Neuronal stem cell (in vitro differentiated cells): Measurements from ENCODE around the gene PTPRG.

ENCODE experiments used
- DNase-seq: peaks from one replicate; pipeline ENCODE4 v3.0.0-alpha.2; 2013; ENCODE audit warnings: low spot score
- H2AFZ ChIP-seq: one replicate; pipeline ENCODE4 v1.6.1; 2013; ENCODE audit warnings: mild to moderate bottlenecking, low read length, inconsistent platforms
- H2AK5ac ChIP-seq: 2 replicates; pipeline ENCODE4 v1.6.1; 2013; ENCODE audit warnings: low read depth, mild to moderate bottlenecking, inconsistent platforms, low read length, moderate library complexity, mixed read lengths
- H2BK120ac ChIP-seq: 2 replicates; pipeline ENCODE4 v1.6.1; 2013; ENCODE audit warnings: low read depth, mild to moderate bottlenecking, inconsistent platforms, low read length, moderate library complexity, mixed read lengths
- H2BK12ac ChIP-seq: one replicate; pipeline ENCODE4 v1.6.1; 2013; ENCODE audit warnings: low read length, inconsistent platforms
- H2BK15ac ChIP-seq: 2 replicates; pipeline ENCODE4 v1.6.1; 2013; ENCODE audit warnings: mild to moderate bottlenecking, low read length, inconsistent platforms, mixed read lengths
- H2BK5ac ChIP-seq: one replicate; pipeline ENCODE4 v1.6.1; 2013; ENCODE audit warnings: inconsistent platforms, mild to moderate bottlenecking, low read length, moderate library complexity
- H3K14ac ChIP-seq: one replicate; pipeline ENCODE4 v1.6.1; 2013; ENCODE audit warnings: low read length, inconsistent platforms
- H3K18ac ChIP-seq: 2 replicates; pipeline ENCODE4 v1.6.1; 2013; ENCODE audit warnings: low read length, inconsistent platforms
- H3K23ac ChIP-seq: 2 replicates; pipeline ENCODE4 v1.6.1; 2013; ENCODE audit warnings: low read depth, mild to moderate bottlenecking, mixed read lengths, low read length, inconsistent platforms; ENCODE audit not compliant: poor library complexity
- H3K27ac ChIP-seq: replicated peaks from 3 replicates; pipeline ENCODE4 v1.5.1; 2013; ENCODE audit warnings: low read length, inconsistent platforms
- H3K27me3 ChIP-seq, 3 experiments: 2 replicates each; pipeline ENCODE4 v1.6.1; 2013; ENCODE audit warnings: low read length in 3 of 3, mild to moderate bottlenecking in 2 of 3, inconsistent platforms in 1 of 3, low read depth in 1 of 3, mixed read lengths in 1 of 3, moderate library complexity in 1 of 3; ENCODE audit not compliant: control insufficient read depth in 3 of 3, insufficient read depth in 3 of 3
- H3K36me3 ChIP-seq, 2 donors: replicated peaks in 1 of 2; 2 replicates each; pipeline ENCODE4 v1.6.1; 2013; ENCODE audit warnings: low read length in 2 of 2; ENCODE audit not compliant: control insufficient read depth in 2 of 2, insufficient read depth in 2 of 2
- H3K4ac ChIP-seq: 2 replicates; pipeline ENCODE4 v1.6.1; 2013; ENCODE audit warnings: inconsistent platforms, mild to moderate bottlenecking, low read length, moderate library complexity
- H3K4me1 ChIP-seq, 2 donors: 1 replicate in 1 of 2; 2 replicates in 1 of 2; pipeline ENCODE4 v1.6.1; 2013; ENCODE audit warnings: low read length in 2 of 2, low read depth in 1 of 2; ENCODE audit not compliant: control insufficient read depth in 2 of 2, insufficient read depth in 1 of 2
- H3K4me2 ChIP-seq: one replicate; pipeline ENCODE4 v1.6.1; 2013; ENCODE audit warnings: mild to moderate bottlenecking, low read length, inconsistent platforms; ENCODE audit not compliant: insufficient read depth, poor library complexity, severe bottlenecking
- H3K4me3 ChIP-seq, 2 donors: 2 replicates each; pipeline ENCODE4 v1.5.1; 2013; ENCODE audit warnings: low read length in 2 of 2, mild to moderate bottlenecking in 2 of 2, inconsistent platforms in 1 of 2, moderate library complexity in 1 of 2
- H3K79me1 ChIP-seq: one replicate; pipeline ENCODE4 v1.6.1; 2013; ENCODE audit warnings: low read depth, mild to moderate bottlenecking, inconsistent platforms, low read length, moderate library complexity
- H3K9ac ChIP-seq: one replicate; pipeline ENCODE4 v1.6.1; 2013; ENCODE audit warnings: mild to moderate bottlenecking, low read depth, low read length, inconsistent platforms; ENCODE audit not compliant: poor library complexity
- H3K9me3 ChIP-seq, 2 donors: replicated peaks in 1 of 2; 2 replicates each; pipeline versions ENCODE3 to v1.6.1; 2013; ENCODE audit warnings: low read length in 2 of 2, mild to moderate bottlenecking in 2 of 2, inconsistent platforms in 1 of 2, low read depth in 1 of 2, mixed read lengths in 1 of 2, moderate library complexity in 1 of 2; ENCODE audit not compliant: control insufficient read depth in 2 of 2, insufficient read depth in 1 of 2
- H4K8ac ChIP-seq: one replicate; pipeline ENCODE4 v1.6.1; 2013; ENCODE audit warnings: low read depth, mild to moderate bottlenecking, inconsistent platforms, low read length, moderate library complexity
- H4K91ac ChIP-seq: one replicate; pipeline ENCODE4 v1.6.1; 2013; ENCODE audit warnings: low read length, low read depth, mild to moderate bottlenecking, inconsistent platforms; ENCODE audit not compliant: poor library complexity
- WGBS, 2 donors: extraction: QIAGEN DNeasy Blood & Tissue Kit; methylation state at CpG; one replicate each; pipeline ENCODE4 v1.1.7; 2013; ENCODE audit warnings: missing lambda C conversion rate in 2 of 2, mixed read lengths in 1 of 2; ENCODE audit not compliant: insufficient read length in 2 of 2, insufficient replicate concordance in 1 of 2; ENCODE audit errors: extremely low coverage in 2 of 2; 5-methylcytosine and 5-hydroxymethylcytosine counted together

PTPRG gene

GRCh38 chr3:61940236-61940635 is 378.9 kb downstream of the PTPRG start:
- no peak overlapping the region for H2AK5ac ChIP-seq
- no CpG with 5 or more reads among the region's 2 CpGs for WGBS, 2 donors

DNA sequence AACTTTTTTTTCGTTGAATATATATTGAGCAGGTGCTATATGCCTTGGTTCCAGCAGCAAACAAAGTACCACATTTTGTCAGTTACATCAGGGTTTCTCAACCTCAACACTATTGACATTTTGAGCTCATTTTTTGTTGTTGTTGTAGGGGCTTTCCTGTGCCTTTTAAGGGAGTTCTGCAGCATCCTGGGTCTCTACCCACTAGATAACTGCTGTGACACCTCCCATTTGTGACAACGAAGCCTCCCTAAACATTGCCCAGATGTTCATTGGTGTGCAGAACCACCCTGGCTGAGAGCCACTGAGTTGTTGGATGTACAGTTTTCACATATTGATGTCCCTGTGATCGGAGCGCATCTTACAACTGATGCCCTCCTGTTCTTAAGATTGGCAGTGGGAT is 382.6 kb downstream of the PTPRG start:
- Histone ChIP-seq H3K4me1 (peaks cover 16 to 23% of the 10 kb centered on the region in 2 donors), H2AFZ (no peak overlapping the region), H2BK120ac (no peak overlapping the region), H2BK15ac (no peak overlapping the region), H3K23ac (no peak overlapping the region), H2BK5ac (no peak overlapping the region), H3K27me3 (no peaks in the 10 kb centered on the region), H3K79me1 (peaks cover 2% of the 10 kb centered on the region), H3K36me3 (no peaks in the 10 kb centered on the region), H4K8ac (no peak overlapping the region), H4K91ac (no peak overlapping the region), H3K27ac (no peak overlapping the region), H3K4me3 (no peak overlapping the region), H3K9ac (no peak overlapping the region), H3K18ac (no peak overlapping the region), H2BK12ac (no peak overlapping the region), H3K4me2 (no peak overlapping the region), H3K14ac (no peak overlapping the region), H2AK5ac (no peak overlapping the region), H3K4ac (no peak overlapping the region), H3K9me3 (peaks cover 0 to 6% of the 10 kb centered on the region in 2 donors)
- no peak for DNase-seq
- WGBS, 2 donors, result no CpG with 5 or more reads among the region's 4 CpGs

More at GRCh38 chr3:61940236-61940635, 378.9 kb downstream of the PTPRG start:
- no peak overlapping the region for H4K8ac ChIP-seq
- peaks cover 2% of the 10 kb centered on the region for H3K79me1 ChIP-seq
- H3K4ac ChIP-seq, result no peak overlapping the region
- DNase-seq, result no peak
- no peak overlapping the region for H3K23ac ChIP-seq
- no peak overlapping the region for H3K4me2 ChIP-seq
- no peak overlapping the region for H3K27ac ChIP-seq
- no peak overlapping the region for H2BK12ac ChIP-seq
- H3K4me1 ChIP-seq, result peaks cover 0 to 8% of the 10 kb centered on the region in 2 donors
- no peaks in the 10 kb centered on the region for H3K27me3 ChIP-seq
- no peak overlapping the region for H3K14ac ChIP-seq
- H3K9me3 ChIP-seq, result peaks cover 0 to 6% of the 10 kb centered on the region in 2 donors
- no peak overlapping the region for H2AFZ ChIP-seq
- H2BK5ac ChIP-seq, result no peak overlapping the region
- no peak overlapping the region for H3K4me3 ChIP-seq
- no peaks in the 10 kb centered on the region for H3K36me3 ChIP-seq
- no peak overlapping the region for H2BK15ac ChIP-seq
- no peak overlapping the region for H4K91ac ChIP-seq
- no peak overlapping the region for H2BK120ac ChIP-seq
- no peak overlapping the region for H3K18ac ChIP-seq
- H3K9ac ChIP-seq, result no peak overlapping the region

- Histone ChIP-seq H3K4ac (no peak overlapping the region), H3K18ac (no peak overlapping the region), H2AK5ac (no peak overlapping the region), H3K27me3 (no peaks in the 10 kb centered on the region), H2BK12ac (no peak overlapping the region), H2BK120ac (no peak overlapping the region), H3K9me3 (peaks cover 0 to 6% of the 10 kb centered on the region in 2 donors), H3K4me3 (no peak overlapping the region), H3K36me3 (no peaks in the 10 kb centered on the region), H3K9ac (no peak overlapping the region), H4K8ac (no peak overlapping the region), H3K4me2 (no peak overlapping the region), H3K79me1 (peaks cover 2% of the 10 kb centered on the region), H3K27ac (no peak overlapping the region), H2BK5ac (no peak overlapping the region), H2BK15ac (no peak overlapping the region), H3K23ac (no peak overlapping the region), H3K14ac (no peak overlapping the region), H2AFZ (no peak overlapping the region), H4K91ac (no peak overlapping the region), H3K4me1 (peaks cover 16 to 26% of the 10 kb centered on the region in 2 donors)
- no CpG with 5 or more reads among the region's 6 CpGs for WGBS, 2 donors
- DNase-seq, result no peak
Measured at GRCh38 chr3:61944726-61945125, 383.4 kb downstream of the PTPRG start.

DNA sequence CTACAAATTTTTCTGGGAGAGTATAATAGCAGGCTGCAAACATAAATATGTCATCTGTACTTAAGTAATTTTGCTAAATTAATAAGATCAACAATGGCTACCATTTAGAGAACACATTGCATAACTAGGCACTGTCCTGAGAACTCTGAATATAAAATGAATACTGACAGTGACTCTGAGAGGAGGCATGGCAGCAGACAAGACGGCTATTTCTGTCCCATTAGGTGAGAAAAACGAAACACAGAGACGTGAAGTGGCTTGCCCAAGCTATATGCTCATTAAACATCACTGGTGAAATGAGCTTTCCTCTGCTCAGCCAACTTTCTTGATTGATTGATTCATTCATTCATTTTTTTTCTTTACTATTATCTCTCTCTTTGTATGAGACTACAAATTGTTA is 384.3 kb downstream of the PTPRG start:
- Histone ChIP-seq H3K14ac (no peak overlapping the region), H3K79me1 (peaks cover 2% of the 10 kb centered on the region), H3K4me3 (no peak overlapping the region), H4K91ac (no peak overlapping the region), H3K27ac (no peak overlapping the region), H2AFZ (no peak overlapping the region), H4K8ac (no peak overlapping the region), H3K4ac (no peak overlapping the region), H2BK12ac (no peak overlapping the region), H2AK5ac (no peak overlapping the region), H2BK5ac (no peak overlapping the region), H2BK15ac (no peak overlapping the region), H3K36me3 (no peaks in the 10 kb centered on the region), H2BK120ac (no peak overlapping the region), H3K27me3 (no peaks in the 10 kb centered on the region), H3K9ac (no peak overlapping the region), H3K23ac (no peak overlapping the region), H3K4me2 (no peak overlapping the region), H3K4me1 (peaks cover 19 to 27% of the 10 kb centered on the region in 2 donors), H3K9me3 (peaks cover 0 to 6% of the 10 kb centered on the region in 2 donors), H3K18ac (no peak overlapping the region)
- WGBS, 2 donors, result no CpG with 5 or more reads among the region's 3 CpGs
- no peak for DNase-seq
